OCI-LY3 (cell line): ENCODE data around the gene AGTR1.

Source experiments
- H2AFZ ChIP-seq: fragments of 200-600, 300-600 bp; shearing (Covaris generic); 2 replicates; pipeline ENCODE4 v1.6.0; 2014; ENCODE audit warnings: antibody characterized with exemption, low read depth, low read length
- H3K27ac ChIP-seq: fragments of 200-600, 300-600 bp; sonication (generic); 2 replicates; pipeline ENCODE4 v1.5.1; 2014; ENCODE audit warnings: mild to moderate bottlenecking, low read length, moderate library complexity, mixed read lengths
- H3K27me3 ChIP-seq: fragments of 200-600, 300-600 bp; sonication (generic); 2 replicates; pipeline ENCODE4 v1.6.1; 2014; ENCODE audit warnings: low read depth, low read length, mixed read lengths
- H3K36me3 ChIP-seq: fragments of 200-600, 300-600 bp; sonication (generic); replicated peaks from 2 replicates; pipeline ENCODE3; 2014; ENCODE audit warnings: low read depth, low read length, mixed read lengths
- H3K4me1 ChIP-seq: fragments of 300-600, 200-600 bp; sonication (generic); 2 replicates; pipeline ENCODE4 v1.6.1; 2014; ENCODE audit warnings: low read length, mixed read lengths
- H3K4me2 ChIP-seq: fragments of 200-600, 300-600 bp; sonication (generic); 2 replicates; pipeline ENCODE4 v1.6.1; 2014; ENCODE audit warnings: low read length, mixed read lengths
- H3K4me3 ChIP-seq: fragments of 300-600, 200-600 bp; sonication (generic); 2 replicates; pipeline ENCODE4 v1.5.1; 2014; ENCODE audit warnings: antibody characterized with exemption, mild to moderate bottlenecking, low read length, moderate library complexity
- H3K79me2 ChIP-seq: fragments of 300-600, 200-600 bp; shearing (Covaris generic); 2 replicates; pipeline ENCODE4 v1.6.1; 2014; ENCODE audit warnings: mild to moderate bottlenecking, low read length, mixed read lengths
- H3K9ac ChIP-seq: fragments of 300-600, 200-600 bp; shearing (Covaris generic); 2 replicates; pipeline ENCODE4 v1.6.0; 2014; ENCODE audit warnings: mild to moderate bottlenecking, low read length, moderate library complexity
- H3K9me3 ChIP-seq: fragments of 200-600, 300-600 bp; shearing (Covaris generic); 2 replicates; pipeline ENCODE4 v1.6.1; 2014; ENCODE audit warnings: low read length, mixed read lengths; ENCODE audit not compliant: insufficient read depth
- H4K20me1 ChIP-seq: fragments of 200-600, 300-600 bp; sonication (generic); 2 replicates; pipeline ENCODE4 v1.6.1; 2016; ENCODE audit warnings: low read length, mixed read lengths; ENCODE audit not compliant: insufficient read depth
- CTCF ChIP-seq: fragments of 200-600, 300-600 bp; sonication (generic); IDR thresholded peaks from 2 replicates; pipeline ENCODE4 v1.5.1; 2014; ENCODE audit warnings: antibody characterized with exemption, low read length, low read depth
- EZH2phosphoT487 ChIP-seq: fragments of 200-600 bp; shearing (Covaris generic); IDR thresholded peaks from 2 replicates; pipeline ENCODE4 v1.6.1; 2018; ENCODE audit warnings: antibody characterized with exemption, mixed run types, low read depth

Gene AGTR1

GRCh38 chr3:148736086-148736485, 38.4 kb downstream of the AGTR1 start:
- H3K9ac ChIP-seq: no peak overlapping the region
- H3K4me2 ChIP-seq: no peak overlapping the region
- H3K79me2 ChIP-seq: no peaks in the 10 kb centered on the region
- H4K20me1 ChIP-seq: no peaks in the 10 kb centered on the region
- H3K4me3 ChIP-seq: no peak overlapping the region
- TF ChIP-seq EZH2phosphoT487 (no peak), CTCF (no peak)
- no peak overlapping the region for H3K27ac ChIP-seq
- no peaks in the 10 kb centered on the region for H3K36me3 ChIP-seq
- H3K9me3 ChIP-seq: no peaks in the 10 kb centered on the region
- no peaks in the 10 kb centered on the region for H3K4me1 ChIP-seq
- no peak overlapping the region for H2AFZ ChIP-seq
- H3K27me3 ChIP-seq: no peaks in the 10 kb centered on the region

- TF ChIP-seq CTCF: no peak
- TF ChIP-seq EZH2phosphoT487: no peak
- Histone ChIP-seq H3K79me2 (no peaks in the 10 kb centered on the region), H3K9me3 (no peaks in the 10 kb centered on the region), H2AFZ (no peak overlapping the region), H3K27me3 (no peaks in the 10 kb centered on the region), H3K27ac (no peak overlapping the region), H3K36me3 (no peaks in the 10 kb centered on the region), H3K4me3 (no peak overlapping the region), H3K4me1 (no peaks in the 10 kb centered on the region), H3K4me2 (no peak overlapping the region), H4K20me1 (no peaks in the 10 kb centered on the region), H3K9ac (no peak overlapping the region)
Observed at GRCh38 chr3:148737104-148737530, 39.4 kb downstream of the AGTR1 start.

DNA sequence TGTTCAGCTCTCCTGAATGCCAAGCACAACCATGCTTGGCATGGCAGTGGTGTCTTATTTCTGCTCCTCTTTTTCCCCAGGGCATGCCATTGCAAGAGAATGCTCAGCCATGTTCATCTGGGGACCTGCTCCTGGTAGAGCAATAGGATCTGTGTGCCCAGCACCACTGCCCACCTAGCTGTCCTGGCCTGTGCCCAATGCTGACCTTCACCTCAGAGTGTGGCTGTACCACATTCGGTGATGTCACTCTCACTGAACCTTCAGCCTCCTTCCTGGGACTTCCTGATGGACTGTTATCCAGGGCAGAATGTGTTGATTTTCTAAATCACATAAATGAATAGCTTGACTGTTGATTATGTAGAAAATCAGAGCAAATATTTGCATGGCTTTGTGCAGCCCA, 42.0 kb downstream of the AGTR1 start:
- Histone ChIP-seq H3K4me1 (no peaks in the 10 kb centered on the region), H4K20me1 (no peaks in the 10 kb centered on the region), H3K4me3 (no peak overlapping the region), H3K27me3 (no peaks in the 10 kb centered on the region), H3K9me3 (no peaks in the 10 kb centered on the region), H3K79me2 (no peaks in the 10 kb centered on the region), H3K4me2 (no peak overlapping the region), H3K27ac (no peak overlapping the region), H2AFZ (no peak overlapping the region), H3K9ac (no peak overlapping the region), H3K36me3 (no peaks in the 10 kb centered on the region)
- no peak for TF ChIP-seq EZH2phosphoT487
- no peak for TF ChIP-seq CTCF

- no peak overlapping the region for H3K4me3 ChIP-seq
- H3K9me3 ChIP-seq: no peaks in the 10 kb centered on the region
- H3K79me2 ChIP-seq: no peaks in the 10 kb centered on the region
- no peaks in the 10 kb centered on the region for H3K4me1 ChIP-seq
- no peak overlapping the region for H3K4me2 ChIP-seq
- no peak overlapping the region for H3K9ac ChIP-seq
- H4K20me1 ChIP-seq: no peaks in the 10 kb centered on the region
- TF ChIP-seq CTCF (no peak), EZH2phosphoT487 (no peak)
- H3K27ac ChIP-seq: no peak overlapping the region
- H2AFZ ChIP-seq: no peak overlapping the region
- no peaks in the 10 kb centered on the region for H3K36me3 ChIP-seq
- H3K27me3 ChIP-seq: no peaks in the 10 kb centered on the region
Observed at GRCh38 chr3:148740291-148740690, 42.6 kb downstream of the AGTR1 start.
